GM12878 (cell line): ENCODE data around the gene MRNIP.

Experiments
- CREB1 ChIP-seq: IDR thresholded peaks from 2 replicates; pipeline ENCODE4 v1.6.1; 2012; ENCODE audit warnings: low read depth, mild to moderate bottlenecking, inconsistent platforms
- NFIC ChIP-seq: IDR thresholded peaks from 2 replicates; pipeline ENCODE4 v1.6.1; 2012; ENCODE audit warnings: low read depth, mild to moderate bottlenecking, inconsistent platforms, low read length, moderate library complexity
- POLR2A ChIP-seq: IDR thresholded peaks from 2 replicates; pipeline ENCODE4 v1.6.1; 2011; ENCODE audit warnings: low read depth, mild to moderate bottlenecking, low read length
- RAD21 ChIP-seq: IDR thresholded peaks from 2 replicates; pipeline ENCODE4 v1.6.1; 2011; ENCODE audit warnings: mild to moderate bottlenecking, low read depth, low read length, moderate library complexity; ENCODE audit not compliant: insufficient read depth
- RFX5 ChIP-seq: IDR thresholded peaks from 2 replicates; pipeline ENCODE4 v1.6.1; 2011; ENCODE audit warnings: low read depth, low read length, improper control_type of control experiment
- SIN3A ChIP-seq: IDR thresholded peaks from 2 replicates; pipeline ENCODE4 v1.6.1; 2012; ENCODE audit warnings: low read depth, low read length, improper control_type of control experiment
- YY1 ChIP-seq: IDR thresholded peaks from 2 replicates; pipeline ENCODE4 v1.6.1; 2011; ENCODE audit warnings: low read depth, mild to moderate bottlenecking, low read length
- TF ChIP-seq, protein P1 (sequence below), 3 experiments: IDR thresholded peaks in 2 of 3; conservative IDR thresholded peaks in 1 of 3; 2 replicates each; pipeline ENCODE4 v1.5.1; 2011; ENCODE audit warnings: low read depth in 3 of 3, low read length in 3 of 3, mild to moderate bottlenecking in 3 of 3, control low read depth in 2 of 3, moderate library complexity in 2 of 3, inconsistent platforms in 1 of 3, mixed read lengths in 1 of 3; ENCODE audit not compliant: control insufficient read depth in 2 of 3, insufficient read depth in 1 of 3; ENCODE audit errors: extremely low read depth in 1 of 3

DNA sequence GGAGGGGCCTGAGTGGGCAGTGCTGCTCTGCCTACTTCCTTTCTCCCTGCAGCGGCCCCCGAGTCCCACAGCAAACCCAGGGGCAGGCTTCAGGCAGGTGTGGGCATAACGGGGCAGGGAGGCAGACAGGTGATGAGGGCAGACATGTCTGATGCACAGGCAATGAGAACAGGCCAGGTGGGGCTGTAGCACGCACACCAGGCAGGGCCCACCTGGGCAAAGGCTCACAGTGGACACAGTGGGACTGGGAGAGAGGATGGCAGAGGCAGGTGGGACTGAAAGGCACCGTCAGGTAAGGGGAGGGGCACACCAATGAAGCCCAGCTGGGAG, 59.0 kb downstream of the MRNIP start:
- no peak for TF ChIP-seq YY1
- TF ChIP-seq POLR2A = no peak; the same call in 1 of the 2 replicates
- TF ChIP-seq NFIC = no peak
- TF ChIP-seq RFX5 = no peak
- no peak for TF ChIP-seq SIN3A
- TF ChIP-seq, protein P1, sequence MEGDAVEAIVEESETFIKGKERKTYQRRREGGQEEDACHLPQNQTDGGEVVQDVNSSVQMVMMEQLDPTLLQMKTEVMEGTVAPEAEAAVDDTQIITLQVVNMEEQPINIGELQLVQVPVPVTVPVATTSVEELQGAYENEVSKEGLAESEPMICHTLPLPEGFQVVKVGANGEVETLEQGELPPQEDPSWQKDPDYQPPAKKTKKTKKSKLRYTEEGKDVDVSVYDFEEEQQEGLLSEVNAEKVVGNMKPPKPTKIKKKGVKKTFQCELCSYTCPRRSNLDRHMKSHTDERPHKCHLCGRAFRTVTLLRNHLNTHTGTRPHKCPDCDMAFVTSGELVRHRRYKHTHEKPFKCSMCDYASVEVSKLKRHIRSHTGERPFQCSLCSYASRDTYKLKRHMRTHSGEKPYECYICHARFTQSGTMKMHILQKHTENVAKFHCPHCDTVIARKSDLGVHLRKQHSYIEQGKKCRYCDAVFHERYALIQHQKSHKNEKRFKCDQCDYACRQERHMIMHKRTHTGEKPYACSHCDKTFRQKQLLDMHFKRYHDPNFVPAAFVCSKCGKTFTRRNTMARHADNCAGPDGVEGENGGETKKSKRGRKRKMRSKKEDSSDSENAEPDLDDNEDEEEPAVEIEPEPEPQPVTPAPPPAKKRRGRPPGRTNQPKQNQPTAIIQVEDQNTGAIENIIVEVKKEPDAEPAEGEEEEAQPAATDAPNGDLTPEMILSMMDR (IDR thresholded peaks at IDR 0.05 in 2 of 3, conservative IDR thresholded peaks at IDR 0.05 in 1 of 3; ENCODE audit: control insufficient read depth in 2 of 3, extremely low read depth in 1 of 3, insufficient read depth in 1 of 3, low read depth in 3 of 3, low read length in 3 of 3) = no peak
- no peak for TF ChIP-seq RAD21
- no peak for TF ChIP-seq CREB1
